ENCODE results near the gene ITPR1. TPM values are rescaled to one million over a fixed set of nuclear protein-coding genes. Genes with fewer than 3 reads are reported as not detected.

The ITPR1 gene
- total and polyA plus RNA-seq, 2 experiments from 2014 or later: 1.4 to 2.5 TPM

DNA sequence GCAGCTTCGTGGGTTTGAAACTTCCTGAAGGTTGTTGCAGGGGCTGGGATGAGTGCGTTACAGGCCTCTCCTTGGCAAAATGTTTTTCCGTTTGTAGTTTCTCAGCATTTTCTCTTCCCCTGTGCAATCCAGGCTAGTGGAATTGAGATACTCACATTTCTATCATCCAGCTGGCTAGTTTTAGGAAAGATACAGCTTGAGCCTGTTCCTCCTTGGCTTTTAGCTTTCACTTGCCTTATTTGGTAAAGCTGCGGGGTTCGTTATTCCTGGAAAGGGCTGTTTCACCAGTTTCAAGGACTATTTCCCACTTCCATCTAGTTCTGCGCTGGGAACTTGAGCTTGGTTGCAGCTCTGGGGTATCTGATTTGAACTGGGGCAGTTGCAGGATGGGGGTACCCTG is 90.3 kb downstream of the ITPR1 start:
- H3K4me3 ChIP-seq: no peak overlapping the region
- 0 out of 2 replicates have a peak, but pooled peaks cover 9% of the 10 kb centered on the region for H3F3A ChIP-seq (ENCODE audit: insufficient read depth)
- in situ Hi-C loops (cut with MboI): no loop called here
- no peaks in the 10 kb centered on the region for H3K36me3 ChIP-seq (ENCODE audit: low read depth)
- no peaks in the 10 kb centered on the region for H4K20me1 ChIP-seq (ENCODE audit: insufficient read depth)
- no peak overlapping the region for H2AFZ ChIP-seq
- no peaks in the 10 kb centered on the region for H3K79me2 ChIP-seq (ENCODE audit: insufficient read depth)
- H3K9ac ChIP-seq: no peak overlapping the region
- H3K27ac ChIP-seq: no peak overlapping the region
- no peak for DNase-seq
- no peak overlapping the region for H3K4me2 ChIP-seq (ENCODE audit: unreplicated experiment)
- H3K9me2 ChIP-seq (ENCODE audit: insufficient read depth): no peaks in the 10 kb centered on the region
- no peaks in the 10 kb centered on the region; the same call in 1 of the 2 replicates for H3K27me3 ChIP-seq (replicated peaks; ENCODE audit: insufficient read depth)
- TF ChIP-seq EZH2phosphoT487 (IDR thresholded peaks at IDR 0.05; ENCODE audit: insufficient read depth, low read depth) (no peak), EZH2 (IDR thresholded peaks at IDR 0.05; ENCODE audit: insufficient read depth, poor library complexity, severe bottlenecking) (no peak)
- no peaks in the 10 kb centered on the region for H3K9me3 ChIP-seq (ENCODE audit: low read depth)
- WGBS, 2 experiments (ENCODE audit: low coverage in 1 of 2, low lambda C conversion rate in 2 of 2, missing lambda C conversion rate in 2 of 2): 75% methylated on average over 6 of the region's 6 CpGs
- H3K4me1 ChIP-seq (ENCODE audit: insufficient read depth): peaks cover 4% of the 10 kb centered on the region; the same call in 1 of the 2 replicates

- Histone ChIP-seq H3K9me3 (ENCODE audit: low read depth) (no peaks in the 10 kb centered on the region), H3K4me3 (peak overlapping the region; percentile 51), H3K79me2 (ENCODE audit: insufficient read depth) (no peaks in the 10 kb centered on the region), H3K9ac (peak overlapping the region; percentile 18; the same call in 1 of the 2 replicates), H3K4me2 (ENCODE audit: unreplicated experiment) (peak overlapping the region; percentile 46), H4K20me1 (ENCODE audit: insufficient read depth) (no peaks in the 10 kb centered on the region), H3F3A (ENCODE audit: insufficient read depth) (peaks cover 14% of the 10 kb centered on the region; the same call in 1 of the 2 replicates), H3K27ac (no peak overlapping the region), H3K36me3 (ENCODE audit: low read depth) (no peaks in the 10 kb centered on the region), H3K9me2 (ENCODE audit: insufficient read depth) (no peaks in the 10 kb centered on the region), H3K4me1 (ENCODE audit: insufficient read depth) (peaks cover 10% of the 10 kb centered on the region), H2AFZ (peak overlapping the region; percentile 59), H3K27me3 (replicated peaks; ENCODE audit: insufficient read depth) (no peaks in the 10 kb centered on the region; the same call in 1 of the 2 replicates)
- peak; percentile 9 for DNase-seq
- TF ChIP-seq EZH2 (IDR thresholded peaks at IDR 0.05; ENCODE audit: insufficient read depth, poor library complexity, severe bottlenecking) (no peak), EZH2phosphoT487 (IDR thresholded peaks at IDR 0.05; ENCODE audit: insufficient read depth, low read depth) (no peak)
- 48 to 52% methylated on average over 12 of the region's 12 CpGs for WGBS, 2 experiments (ENCODE audit: low coverage in 1 of 2, low lambda C conversion rate in 2 of 2, missing lambda C conversion rate in 2 of 2)
- in situ Hi-C loops (cut with MboI): no loop called here
Measured at GRCh38 chr3:4584456-4585249, 91.5 kb downstream of the ITPR1 start.

GRCh38 chr3:4586381-4586780 is 93.2 kb downstream of the ITPR1 start:
- Histone ChIP-seq H4K20me1 (ENCODE audit: insufficient read depth) (no peaks in the 10 kb centered on the region), H3K36me3 (ENCODE audit: low read depth) (no peaks in the 10 kb centered on the region), H3K9ac (no peak overlapping the region), H3K79me2 (ENCODE audit: insufficient read depth) (no peaks in the 10 kb centered on the region), H3K4me2 (ENCODE audit: unreplicated experiment) (no peak overlapping the region), H2AFZ (no peak overlapping the region), H3F3A (ENCODE audit: insufficient read depth) (peaks cover 14% of the 10 kb centered on the region; the same call in 1 of the 2 replicates), H3K4me3 (no peak overlapping the region), H3K9me3 (ENCODE audit: low read depth) (no peaks in the 10 kb centered on the region), H3K9me2 (ENCODE audit: insufficient read depth) (no peaks in the 10 kb centered on the region), H3K27ac (no peak overlapping the region), H3K27me3 (replicated peaks; ENCODE audit: insufficient read depth) (no peaks in the 10 kb centered on the region; the same call in 1 of the 2 replicates), H3K4me1 (ENCODE audit: insufficient read depth) (peaks cover 10% of the 10 kb centered on the region)
- DNase-seq: no peak
- no peak for TF ChIP-seq EZH2 (IDR thresholded peaks at IDR 0.05; ENCODE audit: insufficient read depth, poor library complexity, severe bottlenecking)
- no peak for TF ChIP-seq EZH2phosphoT487 (IDR thresholded peaks at IDR 0.05; ENCODE audit: insufficient read depth, low read depth)
- 73 to 76% methylated on average over 4 of the region's 4 CpGs for WGBS, 2 experiments (ENCODE audit: low coverage in 1 of 2, low lambda C conversion rate in 2 of 2, missing lambda C conversion rate in 2 of 2)
- in situ Hi-C loops (cut with MboI): no loop called here

GRCh38 chr3:4587061-4587837 is 94.1 kb downstream of the ITPR1 start:
- in situ Hi-C loops (cut with MboI): no loop called here
- H3F3A ChIP-seq (ENCODE audit: insufficient read depth): peaks cover 14% of the 10 kb centered on the region; the same call in 1 of the 2 replicates
- H3K9me2 ChIP-seq (ENCODE audit: insufficient read depth): no peaks in the 10 kb centered on the region
- no peaks in the 10 kb centered on the region for H3K9me3 ChIP-seq (ENCODE audit: low read depth)
- no peaks in the 10 kb centered on the region for H3K36me3 ChIP-seq (ENCODE audit: low read depth)
- no peaks in the 10 kb centered on the region; the same call in 1 of the 2 replicates for H3K27me3 ChIP-seq (replicated peaks; ENCODE audit: insufficient read depth)
- H3K79me2 ChIP-seq (ENCODE audit: insufficient read depth): no peaks in the 10 kb centered on the region
- H3K4me3 ChIP-seq: no peak overlapping the region
- H3K27ac ChIP-seq: no peak overlapping the region
- peaks cover 10% of the 10 kb centered on the region for H3K4me1 ChIP-seq (ENCODE audit: insufficient read depth)
- WGBS, 2 experiments (ENCODE audit: low coverage in 1 of 2, low lambda C conversion rate in 2 of 2, missing lambda C conversion rate in 2 of 2): 65 to 68% methylated on average over 8 of the region's 8 CpGs
- TF ChIP-seq EZH2 (IDR thresholded peaks at IDR 0.05; ENCODE audit: insufficient read depth, poor library complexity, severe bottlenecking) (no peak), EZH2phosphoT487 (IDR thresholded peaks at IDR 0.05; ENCODE audit: insufficient read depth, low read depth) (no peak)
- H3K9ac ChIP-seq: no peak overlapping the region
- peak; percentile 17 for DNase-seq
- H2AFZ ChIP-seq: no peak overlapping the region
- H4K20me1 ChIP-seq (ENCODE audit: insufficient read depth): no peaks in the 10 kb centered on the region
- no peak overlapping the region for H3K4me2 ChIP-seq (ENCODE audit: unreplicated experiment)
